Smooth muscle cell (in vitro differentiated cells): ENCODE measurements around the gene BIN1. TPM values are rescaled to one million over a fixed set of nuclear protein-coding genes. Genes with fewer than 3 reads are reported as not detected.
"Not testable (repeated sequence)": the region's sequence is repeated elsewhere in the genome, so short reads cannot be mapped to it uniquely, and the experiment has no call there.

Source experiments
- DNase-seq: peaks from one replicate; lab custom pipeline; 2025; ENCODE audit not compliant: unreplicated experiment; lab: John Stamatoyannopoulos, UW
- H2AFZ ChIP-seq: fragments of 200-600 bp; sonication (generic); 2 replicates; pipeline ENCODE4 v1.6.0; 2016; ENCODE audit warnings: antibody characterized with exemption, low read depth, mild to moderate bottlenecking
- H3F3A ChIP-seq: fragments of 200-600 bp; sonication (generic); 2 replicates; pipeline ENCODE4 v1.6.0; 2017; ENCODE audit warnings: antibody characterized with exemption, low read depth
- H3K27ac ChIP-seq: fragments of 200-600 bp; sonication (generic); 2 replicates; pipeline ENCODE4 v1.5.1; 2016; ENCODE audit warnings: low read depth, mild to moderate bottlenecking
- H3K27me3 ChIP-seq: fragments of 200-600 bp; sonication (generic); 2 replicates; pipeline ENCODE4 v1.6.1; 2016; ENCODE audit warnings: low read depth, mild to moderate bottlenecking
- H3K36me3 ChIP-seq: fragments of 200-600 bp; sonication (generic); 2 replicates; pipeline ENCODE4 v1.5.1; 2016; ENCODE audit warnings: low read depth
- H3K4me1 ChIP-seq: fragments of 200-600 bp; sonication (generic); 2 replicates; pipeline ENCODE4 v1.5.1; 2016; ENCODE audit warnings: low read depth
- H3K4me2 ChIP-seq: fragments of 200-600 bp; sonication (generic); 2 replicates; pipeline ENCODE4 v1.6.0; 2016; ENCODE audit warnings: mild to moderate bottlenecking
- H3K4me3 ChIP-seq: fragments of 200-600 bp; sonication (generic); 2 replicates; pipeline ENCODE4 v1.5.1; 2016; ENCODE audit warnings: mild to moderate bottlenecking
- H3K79me2 ChIP-seq: fragments of 200-600 bp; sonication (generic); 2 replicates; pipeline ENCODE4 v1.6.0; 2016; ENCODE audit warnings: low read depth, mild to moderate bottlenecking
- H3K9ac ChIP-seq: fragments of 200-600 bp; sonication (generic); 2 replicates; pipeline ENCODE4 v1.6.0; 2016; ENCODE audit warnings: low read depth
- H3K9me3 ChIP-seq: fragments of 200-600 bp; sonication (generic); replicated peaks from 2 replicates; pipeline ENCODE4 v1.5.1; 2016; ENCODE audit warnings: low read depth
- H4K20me1 ChIP-seq: fragments of 200-600 bp; sonication (generic); 2 replicates; pipeline ENCODE4 v1.6.0; 2016; ENCODE audit warnings: low read depth
- CTCF ChIP-seq: fragments of 200-600 bp; sonication (generic); IDR thresholded peaks from 2 replicates; pipeline ENCODE4 v1.5.1; 2017; ENCODE audit warnings: borderline replicate concordance, mild to moderate bottlenecking, antibody characterized with exemption; ENCODE audit not compliant: insufficient read depth, poor library complexity, severe bottlenecking
- WGBS: methylation state at CpG from one replicate; pipeline ENCODE4 v1.1.7; 2016; ENCODE audit warnings: low lambda C conversion rate; 5-methylcytosine and 5-hydroxymethylcytosine counted together
- polyA plus RNA-seq: library from polyadenylated mRNA; unstranded; fragments of >200 nt; fragmentation: Nextera tagmentation; extraction: Ambion mirVana; gene quantifications from 2 replicates; pipeline ENCODE4 v1.2.1, GENCODE V29; 2016
- total RNA-seq: library from RNA; depleted of rRNA; stranded (reverse); fragments of >200 nt; gene quantifications from 2 replicates; pipeline ENCODE4 v1.2.3, GENCODE V29; 2014

Gene BIN1
- total and polyA plus RNA-seq, 2 experiments from 2014 or later, result 25.4 to 32.4 TPM

GRCh38 chr2:127029350-127030051 is 77.5 kb downstream of the BIN1 start:
- H3K4me3 ChIP-seq, result no peak overlapping the region
- WGBS, result 96% methylated on average over 5 of the region's 5 CpGs
- no peaks in the 10 kb centered on the region for H3K36me3 ChIP-seq
- H3K79me2 ChIP-seq, result no peaks in the 10 kb centered on the region
- no peak overlapping the region for H3K4me2 ChIP-seq
- no peaks in the 10 kb centered on the region for H3K9me3 ChIP-seq
- no peak for DNase-seq
- H3K4me1 ChIP-seq, result peaks cover 3% of the 10 kb centered on the region
- no peaks in the 10 kb centered on the region for H3K27me3 ChIP-seq
- H2AFZ ChIP-seq, result no peak overlapping the region
- H3K9ac ChIP-seq, result no peak overlapping the region
- H3K27ac ChIP-seq, result no peak overlapping the region
- no peak for TF ChIP-seq CTCF
- H3F3A ChIP-seq, result no peaks in the 10 kb centered on the region
- no peaks in the 10 kb centered on the region for H4K20me1 ChIP-seq

- not testable (repeated sequence) for H2AFZ ChIP-seq, H3K27ac ChIP-seq, H3K9me3 ChIP-seq, H3K27me3 ChIP-seq, H3K36me3 ChIP-seq, H3F3A ChIP-seq, DNase-seq, H3K79me2 ChIP-seq, H3K4me1 ChIP-seq, H3K4me2 ChIP-seq, H4K20me1 ChIP-seq, H3K4me3 ChIP-seq, H3K9ac ChIP-seq
- 88% methylated on average over 1 of the region's 1 CpG for WGBS
Observed at GRCh38 chr2:127028745-127029144, 78.2 kb downstream of the BIN1 start.

- H3K4me1 ChIP-seq, result peaks cover 3% of the 10 kb centered on the region
- no peak overlapping the region for H2AFZ ChIP-seq
- H3K79me2 ChIP-seq, result no peaks in the 10 kb centered on the region
- no peak for DNase-seq
- no peak overlapping the region for H3K27ac ChIP-seq
- no peak for TF ChIP-seq CTCF
- H3K4me3 ChIP-seq, result no peak overlapping the region
- H3F3A ChIP-seq, result no peaks in the 10 kb centered on the region
- no peak overlapping the region for H3K9ac ChIP-seq
- no peaks in the 10 kb centered on the region for H3K27me3 ChIP-seq
- H3K9me3 ChIP-seq, result no peaks in the 10 kb centered on the region
- H3K4me2 ChIP-seq, result no peak overlapping the region
- 65% methylated on average over 2 of the region's 2 CpGs for WGBS
- no peaks in the 10 kb centered on the region for H3K36me3 ChIP-seq
- H4K20me1 ChIP-seq, result no peaks in the 10 kb centered on the region
Observed at GRCh38 chr2:127027715-127028114, 79.2 kb downstream of the BIN1 start.

GRCh38 chr2:127025359-127026166 is 81.4 kb downstream of the BIN1 start:
- Histone ChIP-seq H3K9me3 (no peaks in the 10 kb centered on the region), H2AFZ (peak overlapping the region; percentile 89), H3K27ac (no peak overlapping the region), H3K4me1 (peaks cover 3% of the 10 kb centered on the region), H3K36me3 (no peaks in the 10 kb centered on the region), H3K27me3 (no peaks in the 10 kb centered on the region), H3K79me2 (no peaks in the 10 kb centered on the region), H3K4me3 (peak overlapping the region; percentile 52), H3K4me2 (peak overlapping the region; percentile 88), H3K9ac (no peak overlapping the region), H4K20me1 (no peaks in the 10 kb centered on the region), H3F3A (no peaks in the 10 kb centered on the region)
- peak; percentile 46 for DNase-seq
- under 1% methylated on average over 39 of the region's 39 CpGs for WGBS
- TF ChIP-seq CTCF, result peak; percentile 15
